HepG2 (cell line): Measurements from ENCODE around the gene DDHD1. TPM values are rescaled to one million over a fixed set of nuclear protein-coding genes. Genes with fewer than 3 reads are reported as not detected.
A peak's percentile ranks its signal among the peaks of the same experiment; 100 is the strongest.

Experiments used
- CC2D1A ChIP-seq: sonication (generic); formaldehyde crosslinking; IDR thresholded peaks from 2 replicates; pipeline ENCODE4 v1.8.1; 2023; ENCODE audit warnings: mild to moderate bottlenecking, missing genetic modification reagents
- FOXJ3 ChIP-seq: sonication (generic); formaldehyde crosslinking; IDR thresholded peaks from 2 replicates; pipeline ENCODE4 v1.4.0; 2020; ENCODE audit warnings: missing genetic modification reagents, mild to moderate bottlenecking, borderline replicate concordance
- KMT2A ChIP-seq: sonication (generic); formaldehyde crosslinking; IDR thresholded peaks from 2 replicates; pipeline ENCODE4 v1.4.0; 2020; ENCODE audit warnings: missing genetic modification reagents
- NFYB ChIP-seq: sonication (generic); formaldehyde crosslinking; IDR thresholded peaks from 2 replicates; pipeline ENCODE4 v1.4.0; 2020; ENCODE audit warnings: missing genetic modification reagents
- SCMH1 ChIP-seq: sonication (generic); formaldehyde crosslinking; IDR thresholded peaks from 2 replicates; pipeline ENCODE4 v1.9.0; 2021; ENCODE audit warnings: missing genetic modification reagents, mild to moderate bottlenecking, borderline replicate concordance
- SIN3A ChIP-seq: IDR thresholded peaks from 2 replicates; pipeline ENCODE4 v1.6.1; 2011; ENCODE audit warnings: low read depth, mild to moderate bottlenecking, control low read depth, low read length, borderline replicate concordance
- SNAI1 ChIP-seq: sonication (generic); formaldehyde crosslinking; IDR thresholded peaks from 2 replicates; pipeline ENCODE4 v1.5.0; 2020; ENCODE audit warnings: mild to moderate bottlenecking, missing genetic modification reagents, borderline replicate concordance
- SYNCRIP ChIP-seq: fragments of 200-400 bp; formaldehyde crosslinking; IDR thresholded peaks from 2 replicates; pipeline ENCODE4 v1.6.1; 2018; ENCODE audit warnings: mild to moderate bottlenecking, low read depth, low read length; ENCODE audit not compliant: insufficient read depth
- TMF1 ChIP-seq: sonication (generic); formaldehyde crosslinking; IDR thresholded peaks from 2 replicates; pipeline ENCODE4 v1.8.1; 2022; ENCODE audit warnings: low read depth, missing genetic modification reagents
- ZKSCAN5 ChIP-seq: sonication (generic); formaldehyde crosslinking; IDR thresholded peaks from 2 replicates; pipeline ENCODE4 v1.5.1; 2020; ENCODE audit warnings: mild to moderate bottlenecking, missing genetic modification reagents
- ZNF383 ChIP-seq: sonication (generic); formaldehyde crosslinking; IDR thresholded peaks from 2 replicates; pipeline ENCODE4 v1.4.0; 2020; ENCODE audit warnings: missing genetic modification reagents, mild to moderate bottlenecking, borderline replicate concordance
- ZNF484 ChIP-seq: sonication (generic); formaldehyde crosslinking; IDR thresholded peaks from 2 replicates; pipeline ENCODE4 v1.5.1; 2020; ENCODE audit warnings: mild to moderate bottlenecking, low read depth, missing genetic modification reagents, borderline replicate concordance
- ZNF589 ChIP-seq: sonication (generic); formaldehyde crosslinking; conservative IDR thresholded peaks from 2 replicates; pipeline ENCODE4 v1.8.0; 2022; ENCODE audit warnings: mild to moderate bottlenecking, moderate library complexity, missing genetic modification reagents
- ZNF616 ChIP-seq: sonication (generic); formaldehyde crosslinking; IDR thresholded peaks from 2 replicates; pipeline ENCODE4 v1.5.0; 2020; ENCODE audit warnings: low read depth, mild to moderate bottlenecking, missing genetic modification reagents
- polyA plus RNA-seq, 8 experiments: library from polyadenylated mRNA; depleted of rRNA in 3 of 8; stranded (reverse) in 7 of 8; unstranded in 1 of 8; fragments of >200 nt; fragmentation: Illumina TruSeq in 4 of 8; extraction: Trizol in 4 of 8; gene quantifications; 2 replicates each; pipeline versions ENCODE4 v1.2.1 to v1.2.3, GENCODE V29; 2011 to 2016; ENCODE audit warnings: low read depth in 4 of 8, missing spikeins in 1 of 8, mixed read lengths in 1 of 8; ENCODE audit not compliant: insufficient read depth in 1 of 8
- total RNA-seq, 5 experiments: library from RNA; depleted of rRNA; stranded (reverse); fragments of >200 nt; fragmentation: Illumina TruSeq; extraction: Trizol; gene quantifications; 2 replicates each; pipeline ENCODE4 v1.2.3, GENCODE V29; 2016; ENCODE audit warnings: low read depth in 1 of 5
- TF ChIP-seq, protein P1 (sequence below): sonication (generic); formaldehyde crosslinking; IDR thresholded peaks from 2 replicates; pipeline ENCODE4 v1.5.1; 2020; ENCODE audit warnings: missing genetic modification reagents, mild to moderate bottlenecking, borderline replicate concordance
- TF ChIP-seq, protein P2 (sequence below): fragments of 450-650 bp; IDR thresholded peaks from 2 replicates; pipeline ENCODE4 v1.6.1; 2017; ENCODE audit warnings: mild to moderate bottlenecking
- TF ChIP-seq, protein P3 (sequence below): sonication (generic); formaldehyde crosslinking; IDR thresholded peaks from 2 replicates; pipeline ENCODE4 v1.4.0; 2020; ENCODE audit warnings: missing genetic modification reagents
- TF ChIP-seq, protein P4 (sequence below): sonication (generic); formaldehyde crosslinking; IDR thresholded peaks from 2 replicates; pipeline ENCODE4 v1.5.1; 2020; ENCODE audit warnings: missing genetic modification reagents, mild to moderate bottlenecking, borderline replicate concordance
- TF ChIP-seq, protein P5 (sequence below), 2 experiments: sonication (generic) in 1 of 2; formaldehyde crosslinking in 1 of 2; IDR thresholded peaks; 2 replicates each; pipeline versions ENCODE4 v1.5.1 to v1.6.1; 2011 to 2020; ENCODE audit warnings: borderline replicate concordance in 1 of 2, low read depth in 1 of 2, low read length in 1 of 2, mild to moderate bottlenecking in 1 of 2, missing genetic modification reagents in 1 of 2, moderate library complexity in 1 of 2

The DDHD1 gene
- total and polyA plus RNA-seq, 2 of the 13 experiments (the other 11 are each of a cell fraction or from before 2014, with no cell fraction given), result 4.6 to 8.3 TPM

DNA sequence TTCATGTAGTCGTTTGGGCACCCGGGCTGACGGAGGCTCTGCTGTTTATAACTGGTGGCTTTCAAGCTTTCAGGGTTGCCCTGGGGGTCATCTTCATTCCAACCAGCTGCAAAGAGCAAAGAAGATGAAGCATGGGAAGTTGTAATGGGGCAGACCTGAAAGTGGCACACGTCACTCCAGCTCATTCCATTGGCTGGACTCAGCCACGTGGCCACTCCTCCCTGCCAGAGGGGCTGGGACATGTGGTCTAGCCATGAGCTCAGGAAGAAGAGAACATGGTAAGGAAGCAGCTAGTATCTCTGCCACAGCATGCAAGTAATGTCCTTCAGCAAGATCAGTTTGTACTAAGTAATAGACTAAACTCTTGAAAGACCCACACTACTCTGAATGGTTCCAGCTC is 150.5 kb downstream of the DDHD1 start (continued):
- TF ChIP-seq, protein P1, sequence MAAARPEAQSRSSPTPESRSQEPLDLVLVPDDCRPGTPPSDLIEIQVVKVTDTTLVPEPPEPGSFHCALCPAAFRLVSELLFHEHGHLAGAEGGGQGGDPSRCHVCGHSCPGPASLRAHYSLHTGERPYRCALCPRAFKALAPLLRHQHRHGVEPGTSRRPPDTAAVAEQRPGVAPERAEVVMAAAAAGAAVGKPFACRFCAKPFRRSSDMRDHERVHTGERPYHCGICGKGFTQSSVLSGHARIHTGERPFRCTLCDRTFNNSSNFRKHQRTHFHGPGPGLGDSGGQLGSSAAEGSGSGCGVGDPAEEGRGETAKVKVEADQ (CRISPR knock-in tag), result no peak
- no peak for TF ChIP-seq SYNCRIP
- no peak for TF ChIP-seq ZNF383 (CRISPR knock-in tag)
- TF ChIP-seq SIN3A, result no peak
- no peak for TF ChIP-seq ZKSCAN5 (CRISPR knock-in tag)
- no peak for TF ChIP-seq SCMH1 (CRISPR knock-in tag)
- no peak for TF ChIP-seq SNAI1 (CRISPR knock-in tag)
- no peak for TF ChIP-seq FOXJ3 (CRISPR knock-in tag)
- TF ChIP-seq KMT2A (CRISPR knock-in tag), result no peak
- TF ChIP-seq ZNF484 (CRISPR knock-in tag), result no peak
- TF ChIP-seq, protein P2, sequence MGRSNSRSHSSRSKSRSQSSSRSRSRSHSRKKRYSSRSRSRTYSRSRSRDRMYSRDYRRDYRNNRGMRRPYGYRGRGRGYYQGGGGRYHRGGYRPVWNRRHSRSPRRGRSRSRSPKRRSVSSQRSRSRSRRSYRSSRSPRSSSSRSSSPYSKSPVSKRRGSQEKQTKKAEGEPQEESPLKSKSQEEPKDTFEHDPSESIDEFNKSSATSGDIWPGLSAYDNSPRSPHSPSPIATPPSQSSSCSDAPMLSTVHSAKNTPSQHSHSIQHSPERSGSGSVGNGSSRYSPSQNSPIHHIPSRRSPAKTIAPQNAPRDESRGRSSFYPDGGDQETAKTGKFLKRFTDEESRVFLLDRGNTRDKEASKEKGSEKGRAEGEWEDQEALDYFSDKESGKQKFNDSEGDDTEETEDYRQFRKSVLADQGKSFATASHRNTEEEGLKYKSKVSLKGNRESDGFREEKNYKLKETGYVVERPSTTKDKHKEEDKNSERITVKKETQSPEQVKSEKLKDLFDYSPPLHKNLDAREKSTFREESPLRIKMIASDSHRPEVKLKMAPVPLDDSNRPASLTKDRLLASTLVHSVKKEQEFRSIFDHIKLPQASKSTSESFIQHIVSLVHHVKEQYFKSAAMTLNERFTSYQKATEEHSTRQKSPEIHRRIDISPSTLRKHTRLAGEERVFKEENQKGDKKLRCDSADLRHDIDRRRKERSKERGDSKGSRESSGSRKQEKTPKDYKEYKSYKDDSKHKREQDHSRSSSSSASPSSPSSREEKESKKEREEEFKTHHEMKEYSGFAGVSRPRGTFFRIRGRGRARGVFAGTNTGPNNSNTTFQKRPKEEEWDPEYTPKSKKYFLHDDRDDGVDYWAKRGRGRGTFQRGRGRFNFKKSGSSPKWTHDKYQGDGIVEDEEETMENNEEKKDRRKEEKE, result no peak
- TF ChIP-seq, protein P3, sequence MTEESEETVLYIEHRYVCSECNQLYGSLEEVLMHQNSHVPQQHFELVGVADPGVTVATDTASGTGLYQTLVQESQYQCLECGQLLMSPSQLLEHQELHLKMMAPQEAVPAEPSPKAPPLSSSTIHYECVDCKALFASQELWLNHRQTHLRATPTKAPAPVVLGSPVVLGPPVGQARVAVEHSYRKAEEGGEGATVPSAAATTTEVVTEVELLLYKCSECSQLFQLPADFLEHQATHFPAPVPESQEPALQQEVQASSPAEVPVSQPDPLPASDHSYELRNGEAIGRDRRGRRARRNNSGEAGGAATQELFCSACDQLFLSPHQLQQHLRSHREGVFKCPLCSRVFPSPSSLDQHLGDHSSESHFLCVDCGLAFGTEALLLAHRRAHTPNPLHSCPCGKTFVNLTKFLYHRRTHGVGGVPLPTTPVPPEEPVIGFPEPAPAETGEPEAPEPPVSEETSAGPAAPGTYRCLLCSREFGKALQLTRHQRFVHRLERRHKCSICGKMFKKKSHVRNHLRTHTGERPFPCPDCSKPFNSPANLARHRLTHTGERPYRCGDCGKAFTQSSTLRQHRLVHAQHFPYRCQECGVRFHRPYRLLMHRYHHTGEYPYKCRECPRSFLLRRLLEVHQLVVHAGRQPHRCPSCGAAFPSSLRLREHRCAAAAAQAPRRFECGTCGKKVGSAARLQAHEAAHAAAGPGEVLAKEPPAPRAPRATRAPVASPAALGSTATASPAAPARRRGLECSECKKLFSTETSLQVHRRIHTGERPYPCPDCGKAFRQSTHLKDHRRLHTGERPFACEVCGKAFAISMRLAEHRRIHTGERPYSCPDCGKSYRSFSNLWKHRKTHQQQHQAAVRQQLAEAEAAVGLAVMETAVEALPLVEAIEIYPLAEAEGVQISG, result no peak
- TF ChIP-seq, protein P4, sequence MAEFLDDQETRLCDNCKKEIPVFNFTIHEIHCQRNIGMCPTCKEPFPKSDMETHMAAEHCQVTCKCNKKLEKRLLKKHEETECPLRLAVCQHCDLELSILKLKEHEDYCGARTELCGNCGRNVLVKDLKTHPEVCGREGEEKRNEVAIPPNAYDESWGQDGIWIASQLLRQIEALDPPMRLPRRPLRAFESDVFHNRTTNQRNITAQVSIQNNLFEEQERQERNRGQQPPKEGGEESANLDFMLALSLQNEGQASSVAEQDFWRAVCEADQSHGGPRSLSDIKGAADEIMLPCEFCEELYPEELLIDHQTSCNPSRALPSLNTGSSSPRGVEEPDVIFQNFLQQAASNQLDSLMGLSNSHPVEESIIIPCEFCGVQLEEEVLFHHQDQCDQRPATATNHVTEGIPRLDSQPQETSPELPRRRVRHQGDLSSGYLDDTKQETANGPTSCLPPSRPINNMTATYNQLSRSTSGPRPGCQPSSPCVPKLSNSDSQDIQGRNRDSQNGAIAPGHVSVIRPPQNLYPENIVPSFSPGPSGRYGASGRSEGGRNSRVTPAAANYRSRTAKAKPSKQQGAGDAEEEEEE (CRISPR knock-in tag), result no peak
- no peak for TF ChIP-seq ZNF589 (CRISPR knock-in tag)
- TF ChIP-seq TMF1 (CRISPR knock-in tag), result no peak
- TF ChIP-seq, protein P5, sequence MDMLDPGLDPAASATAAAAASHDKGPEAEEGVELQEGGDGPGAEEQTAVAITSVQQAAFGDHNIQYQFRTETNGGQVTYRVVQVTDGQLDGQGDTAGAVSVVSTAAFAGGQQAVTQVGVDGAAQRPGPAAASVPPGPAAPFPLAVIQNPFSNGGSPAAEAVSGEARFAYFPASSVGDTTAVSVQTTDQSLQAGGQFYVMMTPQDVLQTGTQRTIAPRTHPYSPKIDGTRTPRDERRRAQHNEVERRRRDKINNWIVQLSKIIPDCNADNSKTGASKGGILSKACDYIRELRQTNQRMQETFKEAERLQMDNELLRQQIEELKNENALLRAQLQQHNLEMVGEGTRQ (IDR thresholded peaks at IDR 0.05; ENCODE audit: low read depth, low read length), result peak; percentile 82
- TF ChIP-seq, protein P5 (CRISPR knock-in tag; IDR thresholded peaks at IDR 0.05; ENCODE audit: borderline replicate concordance), result peak; percentile 87; the same call in 1 of the 2 replicates
- TF ChIP-seq NFYB (CRISPR knock-in tag), result peak; percentile 68
- no peak for TF ChIP-seq ZNF616
- no peak for TF ChIP-seq CC2D1A (CRISPR knock-in tag)
